ENCODE measurements around the gene EGFR. TPM values are rescaled to one million over a fixed set of nuclear protein-coding genes. Genes with fewer than 3 reads are reported as not detected.

Gene EGFR
- total RNA-seq, 2 donors from 2014 or later, result 57.8 to 63.4 TPM

DNA sequence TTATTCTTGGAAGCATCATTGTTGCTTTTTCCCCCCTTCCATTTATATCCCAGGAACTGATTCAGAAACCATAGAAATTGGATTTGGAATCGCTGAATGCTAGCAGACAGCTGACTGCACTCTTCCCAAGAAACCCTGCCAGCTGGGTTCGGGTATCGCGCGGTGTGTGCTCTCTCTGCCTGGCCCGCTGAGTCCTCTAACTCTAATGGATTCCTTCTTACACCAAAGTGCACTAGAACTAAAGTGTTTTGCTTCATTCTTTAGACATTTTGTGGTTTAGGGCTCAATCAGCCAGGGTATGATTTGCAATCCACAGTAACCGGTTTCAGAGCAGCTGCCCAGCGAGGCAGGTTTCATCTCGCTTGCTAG lies 92.2 kb downstream of the EGFR start:
- Histone ChIP-seq H3K36me3 (no peaks in the 10 kb centered on the region), H3K4me3 (no peak overlapping the region), H3K9me3 (no peaks in the 10 kb centered on the region), H3K27me3 (no peaks in the 10 kb centered on the region), H3K4me1 (no peaks in the 10 kb centered on the region), H3K27ac (no peak overlapping the region), H3K9ac (ENCODE audit: low read depth in 2 of 2, low read length in 2 of 2) (no peak overlapping the region)
- TF ChIP-seq, protein P1, sequence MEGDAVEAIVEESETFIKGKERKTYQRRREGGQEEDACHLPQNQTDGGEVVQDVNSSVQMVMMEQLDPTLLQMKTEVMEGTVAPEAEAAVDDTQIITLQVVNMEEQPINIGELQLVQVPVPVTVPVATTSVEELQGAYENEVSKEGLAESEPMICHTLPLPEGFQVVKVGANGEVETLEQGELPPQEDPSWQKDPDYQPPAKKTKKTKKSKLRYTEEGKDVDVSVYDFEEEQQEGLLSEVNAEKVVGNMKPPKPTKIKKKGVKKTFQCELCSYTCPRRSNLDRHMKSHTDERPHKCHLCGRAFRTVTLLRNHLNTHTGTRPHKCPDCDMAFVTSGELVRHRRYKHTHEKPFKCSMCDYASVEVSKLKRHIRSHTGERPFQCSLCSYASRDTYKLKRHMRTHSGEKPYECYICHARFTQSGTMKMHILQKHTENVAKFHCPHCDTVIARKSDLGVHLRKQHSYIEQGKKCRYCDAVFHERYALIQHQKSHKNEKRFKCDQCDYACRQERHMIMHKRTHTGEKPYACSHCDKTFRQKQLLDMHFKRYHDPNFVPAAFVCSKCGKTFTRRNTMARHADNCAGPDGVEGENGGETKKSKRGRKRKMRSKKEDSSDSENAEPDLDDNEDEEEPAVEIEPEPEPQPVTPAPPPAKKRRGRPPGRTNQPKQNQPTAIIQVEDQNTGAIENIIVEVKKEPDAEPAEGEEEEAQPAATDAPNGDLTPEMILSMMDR (IDR thresholded peaks at IDR 0.05), result no peak
- no peak for DNase-seq
- intact Hi-C loops (cut with DNase I), result no loop called here

DNA sequence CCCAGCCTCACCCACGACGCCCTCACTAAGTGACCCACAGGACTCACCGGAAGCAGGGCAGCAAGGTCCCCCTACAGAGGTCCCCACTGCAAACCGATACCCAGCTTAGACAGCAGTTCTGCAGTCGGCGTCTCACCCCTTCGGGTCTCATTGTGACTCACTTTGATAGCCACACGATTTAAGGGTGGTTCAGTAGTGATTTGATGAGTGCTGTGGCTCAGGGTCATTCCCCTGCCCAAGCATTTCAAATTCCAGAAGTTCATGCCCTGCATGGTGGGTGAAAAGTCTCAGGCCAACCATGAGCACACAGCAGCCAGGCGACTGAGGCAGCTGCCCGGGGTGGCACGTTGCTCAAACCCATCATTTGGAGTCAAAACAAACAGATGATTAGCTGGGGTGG lies 93.2 kb downstream of the EGFR start:
- Histone ChIP-seq H3K9ac (ENCODE audit: low read depth in 2 of 2, low read length in 2 of 2) (no peak overlapping the region), H3K27ac (no peak overlapping the region), H3K27me3 (no peaks in the 10 kb centered on the region), H3K4me3 (no peak overlapping the region), H3K36me3 (no peaks in the 10 kb centered on the region), H3K9me3 (no peaks in the 10 kb centered on the region), H3K4me1 (no peaks in the 10 kb centered on the region)
- DNase-seq, result no peak
- TF ChIP-seq, protein P1 (IDR thresholded peaks at IDR 0.05), result no peak
- intact Hi-C loops (cut with DNase I), result no loop called here

DNA sequence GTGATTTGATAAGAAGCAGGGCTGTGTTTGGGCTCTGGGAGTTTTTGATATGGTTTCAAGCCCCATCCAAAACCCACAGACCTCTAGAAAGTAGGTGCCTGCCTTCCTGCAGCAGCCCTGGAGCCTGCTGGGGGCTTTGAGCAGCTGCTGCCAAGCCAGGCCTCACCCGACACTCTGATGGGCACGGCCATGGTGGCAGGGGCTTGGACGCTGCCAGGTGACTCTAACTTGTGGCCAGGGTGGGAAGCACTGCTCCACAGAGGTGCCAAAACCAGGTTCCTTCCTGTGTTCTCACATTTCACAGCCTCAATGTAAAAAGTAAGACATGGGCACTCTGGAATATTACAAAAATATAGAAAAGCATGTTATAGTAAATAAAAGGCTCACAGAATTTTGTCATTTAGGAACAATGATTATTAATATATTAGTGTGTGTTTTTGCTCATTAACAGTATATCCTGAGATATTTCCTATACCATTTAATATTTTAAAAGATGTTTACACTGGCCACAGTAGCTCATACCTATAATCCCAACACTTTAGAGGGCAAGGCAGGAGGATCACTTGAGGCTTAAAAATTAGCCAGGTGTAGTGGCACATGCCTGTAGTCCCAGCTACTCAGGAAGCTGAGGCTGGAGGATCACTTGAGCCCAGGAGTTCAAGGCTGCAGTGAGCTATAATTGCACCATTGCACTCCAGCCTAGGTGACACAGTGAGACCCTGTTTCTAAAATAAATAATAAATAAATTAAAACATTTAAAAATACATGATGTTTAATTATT lies 95.1 kb downstream of the EGFR start:
- TF ChIP-seq, protein P1 (IDR thresholded peaks at IDR 0.05), result no peak
- Histone ChIP-seq H3K36me3 (no peaks in the 10 kb centered on the region), H3K9me3 (no peaks in the 10 kb centered on the region), H3K9ac (ENCODE audit: low read depth in 2 of 2, low read length in 2 of 2) (no peak overlapping the region), H3K4me1 (no peaks in the 10 kb centered on the region), H3K27ac (no peak overlapping the region), H3K4me3 (no peak overlapping the region), H3K27me3 (no peaks in the 10 kb centered on the region)
- intact Hi-C loops (cut with DNase I), result no loop called here
- DNase-seq, result no peak

DNA sequence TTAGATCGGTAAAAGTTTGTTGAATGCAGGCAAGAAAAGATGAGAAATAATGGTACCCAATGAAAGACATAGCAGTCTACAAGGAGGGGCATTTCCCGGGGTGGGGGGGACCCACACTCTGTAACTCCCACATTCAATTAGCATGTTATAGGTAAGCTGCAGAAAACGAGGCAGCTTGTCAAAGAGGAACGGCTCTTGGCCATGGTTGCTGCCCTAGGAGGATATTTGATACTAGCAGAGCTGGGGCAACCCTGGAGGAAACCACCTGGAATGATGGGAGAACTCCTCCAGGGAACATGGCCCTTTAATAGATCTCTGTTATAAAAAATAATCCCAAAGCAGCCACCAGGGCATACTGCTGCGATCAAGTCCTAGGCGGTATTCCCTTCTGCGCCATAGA lies 98.5 kb downstream of the EGFR start:
- H3K27me3 ChIP-seq, result no peaks in the 10 kb centered on the region
- no peaks in the 10 kb centered on the region for H3K9me3 ChIP-seq
- intact Hi-C loops (cut with DNase I), result no loop called here
- H3K4me1 ChIP-seq, result no peaks in the 10 kb centered on the region
- no peak overlapping the region for H3K4me3 ChIP-seq
- no peak for DNase-seq
- H3K9ac ChIP-seq (ENCODE audit: low read depth in 2 of 2, low read length in 2 of 2), result no peak overlapping the region
- TF ChIP-seq, protein P1 (IDR thresholded peaks at IDR 0.05), result no peak
- no peak overlapping the region for H3K27ac ChIP-seq
- no peaks in the 10 kb centered on the region for H3K36me3 ChIP-seq

DNA sequence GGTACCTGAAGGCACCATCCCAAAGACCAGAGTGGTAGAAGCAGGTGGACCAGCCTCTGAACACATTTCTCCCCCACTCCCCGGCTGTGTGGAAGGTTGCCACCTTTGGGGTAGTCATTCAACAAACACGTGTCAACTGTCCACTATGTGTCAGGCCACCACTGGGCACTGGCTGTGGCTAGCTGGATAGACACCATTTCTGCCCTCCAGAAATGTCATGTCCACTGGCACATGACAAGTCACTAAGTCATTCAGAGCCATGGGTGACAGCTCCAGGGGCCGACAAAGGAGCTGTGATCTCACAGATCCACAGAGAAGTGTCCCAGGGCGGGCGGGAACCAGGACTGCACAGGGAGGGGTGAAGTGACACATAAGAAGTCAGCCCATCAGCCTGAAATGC lies 99.6 kb downstream of the EGFR start:
- intact Hi-C loops (cut with DNase I), result no loop called here
- DNase-seq, result no peak
- no peak overlapping the region for H3K27ac ChIP-seq

More for the DNA sequence above, 99.6 kb downstream of the EGFR start:
- no peaks in the 10 kb centered on the region for H3K36me3 ChIP-seq
- TF ChIP-seq, protein P1 (IDR thresholded peaks at IDR 0.05), result no peak
- no peak overlapping the region for H3K9ac ChIP-seq (ENCODE audit: low read depth in 2 of 2, low read length in 2 of 2)
- no peaks in the 10 kb centered on the region for H3K4me1 ChIP-seq
- H3K9me3 ChIP-seq, result no peaks in the 10 kb centered on the region
- H3K4me3 ChIP-seq, result no peak overlapping the region
- H3K27me3 ChIP-seq, result no peaks in the 10 kb centered on the region
